8988T (cell line): ENCODE data around the gene LRRC4C.

Source experiments
- DNase-seq: peaks from one replicate; pipeline ENCODE4 v3.0.0; 2011

LRRC4C gene

DNA sequence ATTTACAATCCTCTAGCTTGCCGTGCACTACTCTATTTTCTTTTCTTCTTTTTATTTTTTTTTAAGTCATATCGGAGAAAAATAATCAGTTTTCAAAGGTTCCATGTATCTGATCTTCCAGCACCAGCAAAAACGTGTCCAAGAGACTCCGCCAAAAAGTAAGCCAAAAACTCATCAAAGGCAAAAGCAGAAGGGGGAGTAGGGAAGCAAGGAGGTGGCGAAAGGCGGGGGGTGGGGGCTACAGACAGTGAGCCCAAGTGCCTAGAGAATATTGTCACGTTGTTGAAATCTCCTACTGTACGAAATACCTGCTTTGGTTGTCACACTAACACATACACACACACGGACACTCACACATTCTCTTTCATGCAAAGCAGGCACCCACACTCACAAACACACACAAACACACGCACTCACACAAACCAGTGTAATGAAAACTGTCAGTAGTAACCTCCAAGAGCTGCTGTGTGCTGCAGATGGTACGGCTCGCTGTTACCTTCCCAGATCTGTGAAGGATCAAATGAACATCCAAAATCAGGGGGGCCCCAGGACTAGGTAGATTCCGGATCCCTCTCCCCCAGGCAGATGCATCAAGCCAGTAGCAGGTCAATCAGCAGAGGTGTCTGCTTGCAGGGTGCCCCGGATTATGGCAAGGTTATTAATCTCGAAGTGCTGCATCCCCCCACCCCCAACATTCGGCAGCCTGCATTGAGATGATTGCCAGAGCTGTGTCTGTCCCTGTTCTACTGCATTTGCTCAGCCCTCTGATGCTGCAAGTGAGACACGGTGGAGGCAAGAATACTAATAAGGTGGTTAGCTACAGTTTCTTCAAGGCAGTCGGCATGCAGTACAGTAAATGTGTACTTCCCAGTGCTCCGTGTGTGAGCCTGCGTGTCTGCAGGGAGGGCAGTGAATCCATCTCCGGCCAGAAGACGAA is at the start of gene LRRC4C:
Gene LRRC4C (minus strand): TSS at position 188 of the 937 bp plus-strand sequence.
- DNase-seq, result no peak

- DNase-seq, result no peak
These were observed 48.7 kb upstream of the LRRC4C start for GRCh38 chr11:41508121-41508520.

DNA sequence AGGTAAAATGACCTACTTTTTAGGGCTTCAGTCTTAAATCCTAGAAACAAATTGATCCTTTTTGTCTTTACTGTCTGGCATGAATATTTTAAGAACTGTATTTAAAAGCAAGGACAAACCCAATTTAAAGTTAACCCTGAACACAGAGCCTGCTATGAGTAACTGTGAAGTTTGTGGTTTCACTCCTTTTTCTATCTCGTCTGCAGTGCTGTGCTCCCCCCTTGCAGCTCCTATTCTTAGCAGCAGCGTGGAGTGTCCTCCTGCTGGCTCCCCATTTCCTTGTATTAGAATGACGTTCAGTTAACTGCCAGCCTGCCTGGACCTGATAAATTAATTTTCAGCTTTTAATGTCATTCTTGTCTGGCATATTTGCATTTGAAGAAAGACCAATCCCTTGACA is 40.0 kb upstream of the LRRC4C start:
- DNase-seq, result no peak

- no peak for DNase-seq
These were observed 39.3 kb upstream of the LRRC4C start for GRCh38 chr11:41498726-41499125.

- no peak for DNase-seq
These were observed 38.5 kb upstream of the LRRC4C start for GRCh38 chr11:41497974-41498373.

- no peak for DNase-seq
These were observed 35.3 kb upstream of the LRRC4C start for GRCh38 chr11:41494716-41495115.

GRCh38 chr11:41486424-41486823 is 27.0 kb upstream of the LRRC4C start:
- DNase-seq, result no peak

DNA sequence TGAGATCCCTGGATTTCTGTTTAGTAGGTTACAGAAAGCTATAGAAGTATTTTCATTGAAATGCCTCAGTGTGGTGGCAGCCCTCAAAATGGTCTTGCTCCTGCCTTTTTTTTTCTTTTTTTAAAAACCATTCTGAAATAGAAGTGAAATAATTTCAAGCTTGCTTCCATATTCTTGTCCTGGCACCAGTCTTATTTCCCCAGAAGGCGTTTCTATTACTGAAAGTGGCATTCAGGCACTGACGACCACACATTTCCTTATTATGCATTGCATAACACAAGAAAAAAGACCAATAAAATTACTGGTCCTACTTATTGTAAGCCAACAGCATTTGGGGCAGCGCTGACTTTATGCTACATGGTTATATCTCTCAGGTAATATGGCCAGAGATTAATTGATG is 24.5 kb upstream of the LRRC4C start:
- DNase-seq, result no peak

GRCh38 chr11:41479179-41479578 is 19.7 kb upstream of the LRRC4C start:
- DNase-seq, result no peak

- DNase-seq, result no peak
These were observed 1.7 kb upstream of the LRRC4C start for GRCh38 chr11:41461057-41461681.

DNA sequence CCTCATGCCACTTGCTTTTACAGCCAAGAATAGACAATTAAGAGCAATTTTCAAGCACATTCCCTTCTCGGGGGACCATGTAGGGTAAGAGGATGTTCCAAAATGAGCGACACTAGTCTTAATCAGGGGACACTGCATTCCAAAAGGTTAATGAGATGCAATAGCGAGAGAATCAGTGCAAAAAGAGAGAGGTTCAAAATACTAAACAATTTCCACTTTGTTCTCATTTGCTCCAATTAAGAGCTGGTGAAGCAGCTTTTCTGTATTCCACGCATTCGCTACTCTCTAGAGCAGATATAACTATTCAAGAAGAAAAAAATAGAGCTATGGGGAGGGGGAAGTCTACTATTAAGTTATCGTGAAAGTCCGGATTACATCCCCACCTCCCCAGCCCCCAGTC is 811 bp downstream of the LRRC4C start:
- DNase-seq, result no peak

DNA sequence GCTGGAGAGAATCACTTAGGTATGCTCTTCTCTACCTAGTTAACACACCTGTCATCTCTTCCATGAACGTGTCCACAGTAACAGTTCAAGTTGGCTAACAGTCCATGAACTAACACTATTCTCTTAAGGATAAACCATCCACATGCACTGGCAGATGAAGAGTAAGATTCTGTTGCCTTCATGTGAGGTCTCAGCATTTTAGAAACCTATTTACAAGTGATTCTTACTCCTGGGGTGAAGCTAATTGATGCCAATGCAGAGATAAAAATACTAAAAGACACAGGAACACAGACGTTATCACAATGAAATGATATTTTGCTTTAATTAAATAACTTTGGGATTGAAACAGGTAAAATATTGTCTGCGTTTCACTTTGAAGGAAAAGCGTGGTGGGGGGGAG is 1.3 kb downstream of the LRRC4C start:
- DNase-seq, result no peak

DNA sequence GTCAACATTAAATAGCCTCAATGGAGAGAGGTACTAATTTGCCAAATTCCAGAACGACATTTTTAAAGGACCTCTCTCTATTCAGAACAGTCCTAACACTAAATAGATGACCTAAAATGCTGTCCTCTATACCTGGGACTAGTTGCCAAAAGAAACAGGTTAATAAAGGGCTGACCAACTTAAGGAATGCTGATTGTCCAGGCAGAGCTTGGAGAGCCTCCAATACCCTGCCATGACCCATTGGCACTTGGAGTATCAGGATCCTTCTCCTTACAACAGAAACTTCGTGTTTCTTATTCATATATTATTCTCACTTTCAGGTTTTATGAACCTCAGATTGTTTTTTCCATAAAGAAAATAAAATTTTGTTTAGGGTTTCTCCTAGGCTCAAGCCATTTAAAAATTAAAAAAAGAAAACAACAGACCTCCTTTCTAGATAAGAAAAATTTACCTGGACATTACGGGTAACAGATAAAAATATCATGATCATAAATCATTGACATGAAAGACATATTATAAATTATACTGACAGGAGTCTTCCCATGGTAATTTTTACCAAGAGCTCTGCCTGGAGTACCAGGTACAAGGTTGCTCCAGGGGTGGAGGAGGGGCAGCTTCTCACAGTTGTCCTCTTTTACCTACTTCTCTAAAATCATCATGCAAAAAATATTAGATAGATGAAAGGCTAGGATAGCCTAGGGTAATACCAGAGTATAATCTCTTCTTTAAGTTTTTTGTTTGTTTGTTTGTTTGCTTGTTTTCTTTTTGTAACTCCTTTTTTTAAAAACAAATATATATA is 2.0 kb downstream of the LRRC4C start:
- DNase-seq, result no peak

GRCh38 chr11:41456269-41456668 is 3.2 kb downstream of the LRRC4C start:
- DNase-seq, result no peak

DNA sequence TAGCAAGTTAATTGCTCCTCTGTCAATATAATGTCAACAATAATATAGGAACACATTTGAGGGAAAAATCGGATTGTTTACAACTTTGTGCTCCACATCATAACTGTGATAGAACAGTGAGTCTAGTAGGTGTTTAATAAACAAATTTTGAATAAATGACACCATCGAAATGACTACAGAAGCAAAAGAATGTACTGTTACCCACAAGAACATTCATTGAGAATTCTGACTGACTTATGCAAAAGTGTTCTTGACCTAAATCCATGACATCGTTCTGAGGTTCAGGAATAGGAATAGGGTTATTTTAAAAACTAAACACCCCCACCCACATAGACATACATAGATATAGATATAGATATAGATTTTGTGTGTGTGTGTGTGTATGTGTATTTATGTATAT is 8.4 kb downstream of the LRRC4C start:
- no peak for DNase-seq

GRCh38 chr11:41449483-41450050 is 9.9 kb downstream of the LRRC4C start:
- DNase-seq, result no peak

DNA sequence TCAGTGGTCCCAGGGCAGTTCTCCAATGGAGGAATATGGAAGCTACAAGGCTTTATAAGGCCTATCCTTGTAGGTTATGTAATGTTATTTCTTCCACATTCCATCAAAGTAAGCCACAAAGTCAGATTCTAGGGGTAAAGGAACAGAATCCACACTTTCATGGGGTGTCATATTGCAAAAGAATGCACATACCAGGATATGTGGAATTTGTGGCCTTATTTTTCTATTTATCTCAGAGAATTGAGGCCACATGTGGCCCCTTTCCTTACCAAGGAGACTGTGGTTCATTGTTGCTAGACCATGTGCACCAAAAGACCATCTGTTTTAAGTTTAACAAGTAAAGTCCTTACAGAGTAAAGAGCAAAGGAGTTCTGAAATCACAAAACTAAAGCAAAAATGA is 12.9 kb downstream of the LRRC4C start:
- no peak for DNase-seq

DNA sequence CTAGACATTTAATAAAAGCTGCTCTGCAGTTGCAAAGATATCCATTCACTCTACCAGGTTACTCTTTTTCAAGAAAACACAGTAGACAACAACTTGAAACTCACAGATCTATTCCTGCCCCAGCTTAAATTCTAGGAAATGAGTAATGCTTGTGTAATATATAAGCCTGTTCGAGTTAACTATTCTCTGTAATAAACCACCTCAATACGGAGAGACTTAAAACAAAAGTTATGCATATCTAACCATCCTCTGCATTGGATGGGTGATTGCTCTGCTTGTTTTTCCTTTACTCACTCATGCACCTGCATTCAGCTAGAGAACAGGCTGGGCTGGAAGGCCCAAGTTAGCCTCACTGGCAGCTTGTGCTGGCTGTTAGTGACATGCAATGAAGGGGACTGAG is 13.3 kb downstream of the LRRC4C start:
- DNase-seq, result no peak

- no peak for DNase-seq
These were observed 22.4 kb downstream of the LRRC4C start for GRCh38 chr11:41437006-41437490.

DNA sequence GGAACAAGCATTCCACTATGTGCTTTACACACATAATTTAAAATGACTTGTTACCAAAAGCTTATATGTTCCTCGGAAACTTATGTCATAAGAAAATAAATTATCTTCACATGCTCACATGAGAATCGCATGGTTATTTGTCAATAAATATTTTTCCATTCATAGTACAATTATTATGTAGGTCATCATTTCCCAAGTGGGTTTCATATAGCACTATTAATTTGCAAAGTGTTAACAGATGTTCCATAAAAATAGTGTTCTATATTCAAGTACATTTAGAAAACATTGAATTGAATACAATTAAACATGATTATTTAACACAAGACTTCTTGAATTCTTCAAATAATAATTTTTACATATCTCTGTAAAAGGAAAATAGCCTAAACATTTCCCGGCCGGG is 23.9 kb downstream of the LRRC4C start:
- DNase-seq, result no peak

GRCh38 chr11:41431784-41432183 is 27.7 kb downstream of the LRRC4C start:
- DNase-seq, result no peak

DNA sequence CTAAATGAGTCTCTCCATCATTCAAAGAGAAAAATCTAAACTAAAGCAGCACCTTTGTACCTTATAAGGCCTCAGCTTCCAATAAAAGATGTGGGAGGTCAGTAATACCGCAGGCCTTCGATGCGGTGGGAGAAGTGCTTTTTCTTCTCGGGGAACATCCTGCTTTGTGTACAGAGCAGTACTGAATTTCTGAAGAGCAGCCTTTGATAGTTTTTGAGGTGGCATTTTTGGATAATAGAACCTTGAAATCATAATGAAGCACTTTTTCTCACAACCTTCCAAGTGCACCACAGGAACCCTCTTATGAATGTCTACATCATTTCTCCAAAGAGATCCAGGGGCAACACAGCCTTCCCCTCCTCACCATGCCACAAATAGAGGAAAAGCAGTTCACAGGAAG is 39.6 kb downstream of the LRRC4C start:
- DNase-seq, result no peak
